ENCODE data around the gene CRIP2. TPM values are rescaled to one million over a fixed set of nuclear protein-coding genes. Genes with fewer than 3 reads are reported as not detected.

Gene CRIP2
- total and polyA plus RNA-seq, 2 of the 13 experiments (the other 11 are each of a cell fraction or from before 2014, with no cell fraction given): 31.6 to 37.9 TPM

DNA sequence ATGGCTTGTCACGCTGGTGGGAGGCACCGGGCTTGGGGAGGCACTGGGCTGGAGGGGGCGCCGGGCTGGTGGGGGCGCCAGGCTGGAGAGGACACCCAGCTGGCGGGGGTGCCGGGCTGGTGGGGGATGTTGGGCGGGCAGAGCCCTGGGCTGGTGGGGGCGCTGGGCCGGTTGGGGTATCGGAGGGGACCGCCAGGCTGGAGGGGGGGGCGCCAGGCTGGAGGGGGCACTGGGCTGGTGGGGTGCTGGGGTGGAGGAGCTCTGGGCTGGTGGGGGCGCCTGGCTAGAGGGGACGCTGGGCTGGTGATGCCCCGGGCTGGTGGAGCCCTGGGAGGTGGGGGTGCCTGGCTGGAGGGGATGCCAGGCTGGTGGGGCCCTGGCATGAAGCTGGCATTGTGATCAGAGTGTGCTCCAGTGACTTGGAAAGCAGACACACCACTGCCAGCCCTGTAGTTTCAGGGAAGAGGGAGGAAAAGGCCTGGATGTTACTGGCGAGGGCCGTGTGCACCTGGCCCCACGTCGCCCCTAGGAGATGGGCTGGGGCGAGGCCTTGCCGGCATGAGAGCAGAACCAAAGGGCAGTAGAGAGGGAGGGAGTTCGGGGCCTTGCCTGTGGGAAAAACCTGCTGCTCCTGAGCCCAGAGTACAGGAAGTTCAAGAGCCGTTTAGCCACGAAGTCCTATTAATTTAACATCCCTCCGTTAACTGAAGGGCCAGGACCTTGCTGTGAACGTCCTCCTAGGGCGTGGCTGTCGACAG lies 29.5 kb downstream of the CRIP2 start (continued):
- TF ChIP-seq, protein P1, sequence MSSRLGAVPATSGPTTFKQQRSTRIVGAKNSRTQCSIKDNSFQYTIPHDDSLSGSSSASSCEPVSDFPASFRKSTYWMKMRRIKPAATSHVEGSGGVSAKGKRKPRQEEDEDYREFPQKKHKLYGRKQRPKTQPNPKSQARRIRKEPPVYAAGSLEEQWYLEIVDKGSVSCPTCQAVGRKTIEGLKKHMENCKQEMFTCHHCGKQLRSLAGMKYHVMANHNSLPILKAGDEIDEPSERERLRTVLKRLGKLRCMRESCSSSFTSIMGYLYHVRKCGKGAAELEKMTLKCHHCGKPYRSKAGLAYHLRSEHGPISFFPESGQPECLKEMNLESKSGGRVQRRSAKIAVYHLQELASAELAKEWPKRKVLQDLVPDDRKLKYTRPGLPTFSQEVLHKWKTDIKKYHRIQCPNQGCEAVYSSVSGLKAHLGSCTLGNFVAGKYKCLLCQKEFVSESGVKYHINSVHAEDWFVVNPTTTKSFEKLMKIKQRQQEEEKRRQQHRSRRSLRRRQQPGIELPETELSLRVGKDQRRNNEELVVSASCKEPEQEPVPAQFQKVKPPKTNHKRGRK (CRISPR knock-in tag; IDR thresholded peaks at IDR 0.05): no peak
- TF ChIP-seq CHD4 (IDR thresholded peaks at IDR 0.05; ENCODE audit: borderline replicate concordance, low read length) (no peak), GLMP (CRISPR knock-in tag; IDR thresholded peaks at IDR 0.05; ENCODE audit: borderline replicate concordance) (no peak), ZFX (CRISPR knock-in tag; IDR thresholded peaks at IDR 0.05; ENCODE audit: low read depth) (peak; percentile 91), RARA (CRISPR knock-in tag; IDR thresholded peaks at IDR 0.05) (no peak), ZNF430 (CRISPR knock-in tag; IDR thresholded peaks at IDR 0.05) (no peak), SKI (IDR thresholded peaks at IDR 0.05; ENCODE audit: partially characterized antibody) (no peak), SPEN (CRISPR knock-in tag; IDR thresholded peaks at IDR 0.05; ENCODE audit: low read depth) (peak; percentile 77; the same call in 1 of the 2 replicates), ARNTL (CRISPR knock-in tag; IDR thresholded peaks at IDR 0.05) (no peak), ZNF616 (CRISPR knock-in tag; IDR thresholded peaks at IDR 0.05; ENCODE audit: low read depth) (0 out of 2 replicates have a peak, but pooled peaks have one; percentile 36), ZNF234 (CRISPR knock-in tag; conservative IDR thresholded peaks at IDR 0.05) (no peak), PHF8 (CRISPR knock-in tag; IDR thresholded peaks at IDR 0.05) (no peak)
- TF ChIP-seq, protein P2, sequence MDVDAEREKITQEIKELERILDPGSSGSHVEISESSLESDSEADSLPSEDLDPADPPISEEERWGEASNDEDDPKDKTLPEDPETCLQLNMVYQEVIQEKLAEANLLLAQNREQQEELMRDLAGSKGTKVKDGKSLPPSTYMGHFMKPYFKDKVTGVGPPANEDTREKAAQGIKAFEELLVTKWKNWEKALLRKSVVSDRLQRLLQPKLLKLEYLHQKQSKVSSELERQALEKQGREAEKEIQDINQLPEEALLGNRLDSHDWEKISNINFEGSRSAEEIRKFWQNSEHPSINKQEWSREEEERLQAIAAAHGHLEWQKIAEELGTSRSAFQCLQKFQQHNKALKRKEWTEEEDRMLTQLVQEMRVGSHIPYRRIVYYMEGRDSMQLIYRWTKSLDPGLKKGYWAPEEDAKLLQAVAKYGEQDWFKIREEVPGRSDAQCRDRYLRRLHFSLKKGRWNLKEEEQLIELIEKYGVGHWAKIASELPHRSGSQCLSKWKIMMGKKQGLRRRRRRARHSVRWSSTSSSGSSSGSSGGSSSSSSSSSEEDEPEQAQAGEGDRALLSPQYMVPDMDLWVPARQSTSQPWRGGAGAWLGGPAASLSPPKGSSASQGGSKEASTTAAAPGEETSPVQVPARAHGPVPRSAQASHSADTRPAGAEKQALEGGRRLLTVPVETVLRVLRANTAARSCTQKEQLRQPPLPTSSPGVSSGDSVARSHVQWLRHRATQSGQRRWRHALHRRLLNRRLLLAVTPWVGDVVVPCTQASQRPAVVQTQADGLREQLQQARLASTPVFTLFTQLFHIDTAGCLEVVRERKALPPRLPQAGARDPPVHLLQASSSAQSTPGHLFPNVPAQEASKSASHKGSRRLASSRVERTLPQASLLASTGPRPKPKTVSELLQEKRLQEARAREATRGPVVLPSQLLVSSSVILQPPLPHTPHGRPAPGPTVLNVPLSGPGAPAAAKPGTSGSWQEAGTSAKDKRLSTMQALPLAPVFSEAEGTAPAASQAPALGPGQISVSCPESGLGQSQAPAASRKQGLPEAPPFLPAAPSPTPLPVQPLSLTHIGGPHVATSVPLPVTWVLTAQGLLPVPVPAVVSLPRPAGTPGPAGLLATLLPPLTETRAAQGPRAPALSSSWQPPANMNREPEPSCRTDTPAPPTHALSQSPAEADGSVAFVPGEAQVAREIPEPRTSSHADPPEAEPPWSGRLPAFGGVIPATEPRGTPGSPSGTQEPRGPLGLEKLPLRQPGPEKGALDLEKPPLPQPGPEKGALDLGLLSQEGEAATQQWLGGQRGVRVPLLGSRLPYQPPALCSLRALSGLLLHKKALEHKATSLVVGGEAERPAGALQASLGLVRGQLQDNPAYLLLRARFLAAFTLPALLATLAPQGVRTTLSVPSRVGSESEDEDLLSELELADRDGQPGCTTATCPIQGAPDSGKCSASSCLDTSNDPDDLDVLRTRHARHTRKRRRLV (CRISPR knock-in tag; IDR thresholded peaks at IDR 0.05): no peak
- TF ChIP-seq, protein P3, sequence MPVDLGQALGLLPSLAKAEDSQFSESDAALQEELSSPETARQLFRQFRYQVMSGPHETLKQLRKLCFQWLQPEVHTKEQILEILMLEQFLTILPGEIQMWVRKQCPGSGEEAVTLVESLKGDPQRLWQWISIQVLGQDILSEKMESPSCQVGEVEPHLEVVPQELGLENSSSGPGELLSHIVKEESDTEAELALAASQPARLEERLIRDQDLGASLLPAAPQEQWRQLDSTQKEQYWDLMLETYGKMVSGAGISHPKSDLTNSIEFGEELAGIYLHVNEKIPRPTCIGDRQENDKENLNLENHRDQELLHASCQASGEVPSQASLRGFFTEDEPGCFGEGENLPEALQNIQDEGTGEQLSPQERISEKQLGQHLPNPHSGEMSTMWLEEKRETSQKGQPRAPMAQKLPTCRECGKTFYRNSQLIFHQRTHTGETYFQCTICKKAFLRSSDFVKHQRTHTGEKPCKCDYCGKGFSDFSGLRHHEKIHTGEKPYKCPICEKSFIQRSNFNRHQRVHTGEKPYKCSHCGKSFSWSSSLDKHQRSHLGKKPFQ (CRISPR knock-in tag; IDR thresholded peaks at IDR 0.05; ENCODE audit: insufficient replicate concordance): no peak
- TF ChIP-seq, protein P4, sequence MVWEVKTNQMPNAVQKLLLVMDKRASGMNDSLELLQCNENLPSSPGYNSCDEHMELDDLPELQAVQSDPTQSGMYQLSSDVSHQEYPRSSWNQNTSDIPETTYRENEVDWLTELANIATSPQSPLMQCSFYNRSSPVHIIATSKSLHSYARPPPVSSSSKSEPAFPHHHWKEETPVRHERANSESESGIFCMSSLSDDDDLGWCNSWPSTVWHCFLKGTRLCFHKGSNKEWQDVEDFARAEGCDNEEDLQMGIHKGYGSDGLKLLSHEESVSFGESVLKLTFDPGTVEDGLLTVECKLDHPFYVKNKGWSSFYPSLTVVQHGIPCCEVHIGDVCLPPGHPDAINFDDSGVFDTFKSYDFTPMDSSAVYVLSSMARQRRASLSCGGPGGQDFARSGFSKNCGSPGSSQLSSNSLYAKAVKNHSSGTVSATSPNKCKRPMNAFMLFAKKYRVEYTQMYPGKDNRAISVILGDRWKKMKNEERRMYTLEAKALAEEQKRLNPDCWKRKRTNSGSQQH (CRISPR knock-in tag; IDR thresholded peaks at IDR 0.05; ENCODE audit: low read depth): no peak
- TF ChIP-seq, protein P5, sequence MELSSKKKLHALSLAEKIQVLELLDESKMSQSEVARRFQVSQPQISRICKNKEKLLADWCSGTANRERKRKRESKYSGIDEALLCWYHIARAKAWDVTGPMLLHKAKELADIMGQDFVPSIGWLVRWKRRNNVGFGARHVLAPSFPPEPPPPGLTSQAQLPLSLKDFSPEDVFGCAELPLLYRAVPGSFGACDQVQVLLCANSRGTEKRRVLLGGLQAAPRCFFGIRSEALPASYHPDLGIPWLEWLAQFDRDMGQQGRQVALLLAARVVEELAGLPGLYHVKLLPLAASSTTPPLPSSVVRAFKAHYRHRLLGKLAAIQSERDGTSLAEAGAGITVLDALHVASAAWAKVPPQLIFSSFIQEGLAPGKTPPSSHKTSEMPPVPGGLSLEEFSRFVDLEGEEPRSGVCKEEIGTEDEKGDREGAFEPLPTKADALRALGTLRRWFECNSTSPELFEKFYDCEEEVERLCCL (CRISPR knock-in tag; IDR thresholded peaks at IDR 0.05; ENCODE audit: borderline replicate concordance): no peak

Data from HepG2 (cell line).